ENCODE data around the gene PDE4D. TPM values are rescaled to one million over a fixed set of nuclear protein-coding genes. Genes with fewer than 3 reads are reported as not detected.

PDE4D gene
- total and polyA plus RNA-seq, 3 donors from 2014 or later: 7.8 to 13.9 (median 8.7) TPM

DNA sequence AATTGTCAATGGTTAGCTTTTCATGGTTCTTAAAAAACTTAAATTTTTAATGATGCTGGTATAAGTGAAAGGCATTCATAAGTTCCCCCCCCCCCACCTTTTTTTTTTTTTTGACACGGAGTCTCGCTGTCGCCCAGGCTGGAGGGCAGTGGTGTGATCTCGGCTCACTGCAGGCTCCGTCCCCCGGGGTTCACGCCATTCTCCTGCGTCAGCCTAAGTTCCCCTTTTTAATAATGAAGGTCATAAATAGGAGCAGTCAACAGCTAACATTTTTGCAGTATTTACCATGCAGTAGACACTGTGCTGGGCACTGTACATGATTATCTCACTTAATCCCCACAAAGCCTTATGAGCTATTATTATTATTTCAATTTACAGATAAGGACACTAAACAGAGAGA lies 556.3 kb downstream of the PDE4D start:
- no peak overlapping the region for H3K27ac ChIP-seq
- intact Hi-C loops (cut with DNase I; ENCODE audit: low total_unique reads): no loop called here
- no peaks in the 10 kb centered on the region for H3K4me1 ChIP-seq
- 85 to 87% methylated on average over 8 of the region's 8 CpGs for WGBS, 2 donors
- no peaks in the 10 kb centered on the region for H3K9me3 ChIP-seq
- H3K4me3 ChIP-seq: no peak overlapping the region
- no peak for DNase-seq
- H3K27me3 ChIP-seq: no peaks in the 10 kb centered on the region
- no peak for TF ChIP-seq POLR2A (IDR thresholded peaks at IDR 0.05)
- TF ChIP-seq, protein P1, sequence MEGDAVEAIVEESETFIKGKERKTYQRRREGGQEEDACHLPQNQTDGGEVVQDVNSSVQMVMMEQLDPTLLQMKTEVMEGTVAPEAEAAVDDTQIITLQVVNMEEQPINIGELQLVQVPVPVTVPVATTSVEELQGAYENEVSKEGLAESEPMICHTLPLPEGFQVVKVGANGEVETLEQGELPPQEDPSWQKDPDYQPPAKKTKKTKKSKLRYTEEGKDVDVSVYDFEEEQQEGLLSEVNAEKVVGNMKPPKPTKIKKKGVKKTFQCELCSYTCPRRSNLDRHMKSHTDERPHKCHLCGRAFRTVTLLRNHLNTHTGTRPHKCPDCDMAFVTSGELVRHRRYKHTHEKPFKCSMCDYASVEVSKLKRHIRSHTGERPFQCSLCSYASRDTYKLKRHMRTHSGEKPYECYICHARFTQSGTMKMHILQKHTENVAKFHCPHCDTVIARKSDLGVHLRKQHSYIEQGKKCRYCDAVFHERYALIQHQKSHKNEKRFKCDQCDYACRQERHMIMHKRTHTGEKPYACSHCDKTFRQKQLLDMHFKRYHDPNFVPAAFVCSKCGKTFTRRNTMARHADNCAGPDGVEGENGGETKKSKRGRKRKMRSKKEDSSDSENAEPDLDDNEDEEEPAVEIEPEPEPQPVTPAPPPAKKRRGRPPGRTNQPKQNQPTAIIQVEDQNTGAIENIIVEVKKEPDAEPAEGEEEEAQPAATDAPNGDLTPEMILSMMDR (IDR thresholded peaks at IDR 0.05): no peak
- H3K36me3 ChIP-seq (ENCODE audit: low read depth, missing control alignments): no peaks in the 10 kb centered on the region

DNA sequence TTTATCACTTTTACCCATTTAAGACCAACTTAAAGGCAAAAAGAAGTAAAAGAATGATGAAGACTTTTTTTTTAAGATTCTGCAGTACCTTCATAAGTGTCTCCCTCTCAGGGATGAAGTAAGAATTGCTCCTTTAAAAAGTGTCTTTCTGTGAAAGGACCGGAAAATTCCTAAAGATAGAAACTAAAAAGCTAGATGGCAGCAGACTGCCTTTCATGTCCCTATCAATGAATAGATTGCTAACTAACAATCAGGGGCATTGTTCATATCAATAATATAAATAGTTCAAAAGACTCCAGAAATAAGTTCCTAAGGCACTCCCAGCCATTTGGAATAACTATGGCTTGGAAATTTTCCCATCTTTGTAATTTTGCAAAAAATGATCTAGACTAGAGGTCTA lies 558.0 kb downstream of the PDE4D start:
- intact Hi-C loops (cut with DNase I; ENCODE audit: low total_unique reads): no loop called here

DNA sequence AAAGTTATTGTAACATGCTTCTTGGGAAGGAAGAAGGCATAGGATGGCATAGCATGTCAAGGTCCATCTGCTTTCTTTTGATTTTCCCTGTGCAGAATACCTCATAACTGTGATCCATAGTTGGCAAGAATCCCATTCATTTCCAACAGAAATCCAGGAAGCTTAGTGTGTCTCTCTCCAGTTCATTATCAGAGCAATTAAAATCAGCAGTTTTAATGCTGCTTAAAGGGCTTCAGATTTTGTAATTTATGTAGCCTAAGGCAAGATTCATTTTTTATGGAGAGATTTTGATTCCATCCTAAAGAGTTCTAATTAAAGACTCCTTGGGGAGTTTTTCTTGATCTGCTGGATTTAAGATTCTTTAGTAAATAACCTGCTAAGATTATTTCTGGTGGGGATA lies 560.1 kb downstream of the PDE4D start:
- no peak overlapping the region for H3K4me3 ChIP-seq
- no peaks in the 10 kb centered on the region for H3K9me3 ChIP-seq
- H3K27me3 ChIP-seq: no peaks in the 10 kb centered on the region
- H3K4me1 ChIP-seq: no peaks in the 10 kb centered on the region
- H3K36me3 ChIP-seq (ENCODE audit: low read depth, missing control alignments): no peaks in the 10 kb centered on the region
- no peak for DNase-seq
- intact Hi-C loops (cut with DNase I; ENCODE audit: low total_unique reads): no loop called here
- TF ChIP-seq POLR2A (IDR thresholded peaks at IDR 0.05): no peak
- TF ChIP-seq, protein P1 (IDR thresholded peaks at IDR 0.05): no peak
- no peak overlapping the region for H3K27ac ChIP-seq

More for the DNA sequence above, 558.0 kb downstream of the PDE4D start:
- Histone ChIP-seq H3K9me3 (no peaks in the 10 kb centered on the region), H3K36me3 (ENCODE audit: low read depth, missing control alignments) (no peaks in the 10 kb centered on the region), H3K4me3 (no peak overlapping the region), H3K4me1 (no peaks in the 10 kb centered on the region), H3K27ac (no peak overlapping the region), H3K27me3 (no peaks in the 10 kb centered on the region)
- 57 to 66% methylated on average over 1 of the region's 1 CpG for WGBS, 2 donors
- TF ChIP-seq, protein P1 (IDR thresholded peaks at IDR 0.05): no peak
- no peak for DNase-seq

DNA sequence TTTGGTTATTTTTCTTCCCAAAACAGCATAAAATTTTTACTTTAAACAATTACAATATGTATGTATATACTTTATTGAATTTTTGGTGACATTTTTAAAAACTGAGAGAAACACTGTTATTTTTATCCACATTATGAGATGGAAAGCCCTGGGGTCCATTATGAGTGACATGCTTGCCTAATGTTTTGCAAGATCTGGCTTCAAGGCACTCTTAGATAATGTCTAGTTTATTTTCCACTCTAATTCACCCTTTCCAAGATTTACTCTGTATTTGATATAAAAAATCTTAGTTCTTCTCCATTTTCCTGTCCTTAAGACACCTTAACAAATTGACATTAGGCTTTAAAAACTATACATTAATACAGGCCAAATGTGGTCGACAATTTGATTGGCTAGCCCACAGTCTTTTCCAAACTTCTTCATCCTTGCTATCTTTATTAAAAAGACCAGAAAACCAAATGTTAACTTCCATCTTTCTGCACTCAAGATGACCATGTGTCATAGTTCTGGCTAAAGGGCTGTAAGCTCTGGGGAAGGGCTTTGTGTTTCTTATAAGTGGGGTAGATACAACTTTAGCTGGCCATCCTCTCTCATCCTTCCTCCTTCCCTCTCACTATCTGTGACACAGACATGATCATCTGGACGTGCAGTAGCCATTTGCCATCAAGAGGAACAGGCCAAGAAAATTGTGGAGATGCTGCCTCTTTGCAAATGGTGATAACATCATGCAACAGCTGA lies 561.1 kb downstream of the PDE4D start:
- TF ChIP-seq, protein P1 (IDR thresholded peaks at IDR 0.05): no peak
- TF ChIP-seq POLR2A (IDR thresholded peaks at IDR 0.05): no peak
- H3K27me3 ChIP-seq: no peaks in the 10 kb centered on the region
- no peak overlapping the region for H3K4me3 ChIP-seq
- no peaks in the 10 kb centered on the region for H3K4me1 ChIP-seq
- H3K9me3 ChIP-seq: no peaks in the 10 kb centered on the region
- 94 to 97% methylated on average over 2 of the region's 2 CpGs for WGBS, 2 donors
- H3K36me3 ChIP-seq (ENCODE audit: low read depth, missing control alignments): no peaks in the 10 kb centered on the region
- no peak overlapping the region for H3K27ac ChIP-seq
- intact Hi-C loops (cut with DNase I; ENCODE audit: low total_unique reads): no loop called here
- no peak for DNase-seq

DNA sequence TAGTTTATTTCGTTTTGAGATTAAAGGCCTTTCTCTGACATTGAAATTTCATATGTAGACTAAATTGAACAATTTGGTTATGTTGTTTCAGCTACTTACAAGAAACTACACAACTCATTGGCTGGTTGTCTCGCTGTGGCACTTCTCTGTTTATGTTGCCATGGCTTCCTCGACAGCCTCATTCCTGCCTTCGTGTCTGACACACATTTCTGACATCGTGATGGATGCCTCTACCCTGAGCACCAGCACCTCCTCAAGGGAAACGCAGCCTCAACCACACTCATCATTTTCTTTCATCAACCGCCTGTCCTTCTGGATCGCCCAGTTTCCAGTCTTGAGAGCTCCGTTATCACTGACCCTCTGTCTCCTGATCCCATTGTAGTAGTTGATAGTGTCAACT lies 562.8 kb downstream of the PDE4D start:
- Histone ChIP-seq H3K4me3 (no peak overlapping the region), H3K27ac (no peak overlapping the region), H3K9me3 (no peaks in the 10 kb centered on the region), H3K27me3 (no peaks in the 10 kb centered on the region), H3K4me1 (no peaks in the 10 kb centered on the region), H3K36me3 (ENCODE audit: low read depth, missing control alignments) (no peaks in the 10 kb centered on the region)
- WGBS, 2 donors: 88 to 92% methylated on average over 9 of the region's 9 CpGs
- no peak for TF ChIP-seq POLR2A (IDR thresholded peaks at IDR 0.05)
- TF ChIP-seq, protein P1 (IDR thresholded peaks at IDR 0.05): no peak
- intact Hi-C loops (cut with DNase I; ENCODE audit: low total_unique reads): no loop called here
- DNase-seq: no peak
